Daoy (cell line): ENCODE results near the gene MAML1. TPM values are rescaled to one million over a fixed set of nuclear protein-coding genes. Genes with fewer than 3 reads are reported as not detected.
"Not testable (repeated sequence)": the region's sequence is repeated elsewhere in the genome, so short reads cannot be mapped to it uniquely, and the experiment has no call there.

Source experiments
- DNase-seq: peaks from one replicate; pipeline ENCODE4 v3.0.0-alpha.2; 2015; ENCODE audit warnings: low read depth
- total RNA-seq: library from RNA; depleted of rRNA; stranded (reverse); fragments of >200 nt; shearing (Covaris generic); gene quantifications from 2 replicates; pipeline ENCODE4 v1.2.3, GENCODE V29; 2014

MAML1 gene
- total RNA-seq, 1 experiment from 2014 or later, result 7.9 TPM

DNA sequence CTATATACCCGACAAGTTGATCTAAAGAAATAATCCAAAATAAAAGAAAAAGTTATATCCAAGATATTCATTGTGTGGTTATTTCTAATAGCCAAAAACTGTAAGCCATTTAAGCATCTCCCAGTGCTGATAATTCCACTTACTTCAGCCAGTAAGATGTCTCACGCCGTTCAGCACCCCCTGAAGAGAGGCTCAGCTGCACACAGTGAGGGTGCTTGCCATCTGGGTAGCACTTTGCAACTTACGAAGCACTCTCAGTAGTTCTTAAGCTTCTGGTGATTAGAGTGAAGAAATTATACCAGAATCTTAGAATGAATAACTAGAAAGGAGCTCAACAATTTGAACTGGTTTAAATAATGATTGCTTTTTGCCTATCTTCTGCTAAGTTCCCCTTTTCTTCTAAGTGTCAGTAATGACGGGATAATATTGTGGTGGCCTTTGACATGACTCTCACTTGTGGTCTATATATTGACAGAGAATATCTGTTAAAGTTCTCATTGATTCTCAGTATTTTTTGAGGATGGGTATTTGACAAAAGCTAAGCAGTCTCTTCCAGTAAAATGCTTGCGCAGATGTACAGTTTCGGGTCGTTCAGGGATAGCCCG lies 35.0 kb downstream of the MAML1 start:
- DNase-seq, result no peak

DNA sequence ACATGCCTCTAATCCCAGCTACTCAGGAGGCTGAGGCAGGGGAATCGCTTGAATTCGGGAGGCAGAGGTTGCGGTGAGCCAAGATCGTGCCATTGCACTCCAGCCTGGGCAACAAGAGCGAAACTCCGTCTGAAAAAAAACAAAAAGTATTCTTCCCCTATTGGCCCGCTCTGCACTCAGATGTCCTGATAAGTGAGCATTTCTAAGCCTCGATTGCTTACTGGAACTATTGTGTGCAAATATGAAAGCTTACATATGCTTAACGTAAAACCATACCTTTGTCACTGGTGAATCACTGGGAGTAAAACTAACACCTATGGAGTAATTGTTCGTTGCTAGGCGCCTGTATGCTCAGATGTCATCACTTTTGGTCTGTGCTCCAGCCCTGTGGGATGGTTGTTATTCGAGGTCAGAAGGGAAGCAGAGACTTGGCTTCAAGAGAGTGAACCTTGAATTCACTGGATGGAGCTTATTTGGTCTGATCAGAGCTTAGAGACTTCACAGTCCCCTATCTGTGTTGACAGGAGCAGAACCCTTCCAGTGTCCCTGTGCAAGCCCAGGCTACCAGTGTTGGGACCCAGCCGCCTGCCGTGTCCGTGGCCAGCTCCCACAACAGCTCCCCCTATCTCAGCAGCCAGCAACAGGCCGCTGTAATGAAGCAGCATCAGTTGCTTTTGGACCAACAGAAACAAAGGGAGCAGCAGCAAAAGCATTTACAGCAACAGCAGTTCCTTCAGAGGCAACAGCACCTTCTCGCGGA lies 35.9 kb downstream of the MAML1 start:
- DNase-seq, result no peak

DNA sequence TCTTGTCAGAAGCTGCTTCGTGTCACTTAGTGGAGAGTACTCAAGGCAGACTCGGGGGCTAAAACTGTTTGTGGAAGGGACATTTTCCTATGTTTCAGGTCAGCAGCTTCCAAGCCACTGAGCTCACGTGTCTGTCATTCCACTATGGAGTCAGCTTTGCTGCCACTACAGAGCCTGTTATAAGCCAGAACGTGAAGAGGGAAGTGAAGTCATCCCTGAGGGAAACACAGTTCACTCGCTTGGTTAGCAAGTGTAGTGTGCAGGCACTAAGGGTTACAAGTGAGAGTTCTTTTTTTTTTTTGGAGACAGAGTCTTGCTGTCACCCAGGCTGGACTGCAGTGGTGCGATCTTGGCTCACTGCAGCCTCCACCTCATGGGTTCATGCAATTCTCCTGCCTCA lies 36.6 kb downstream of the MAML1 start:
- DNase-seq, result no peak

DNA sequence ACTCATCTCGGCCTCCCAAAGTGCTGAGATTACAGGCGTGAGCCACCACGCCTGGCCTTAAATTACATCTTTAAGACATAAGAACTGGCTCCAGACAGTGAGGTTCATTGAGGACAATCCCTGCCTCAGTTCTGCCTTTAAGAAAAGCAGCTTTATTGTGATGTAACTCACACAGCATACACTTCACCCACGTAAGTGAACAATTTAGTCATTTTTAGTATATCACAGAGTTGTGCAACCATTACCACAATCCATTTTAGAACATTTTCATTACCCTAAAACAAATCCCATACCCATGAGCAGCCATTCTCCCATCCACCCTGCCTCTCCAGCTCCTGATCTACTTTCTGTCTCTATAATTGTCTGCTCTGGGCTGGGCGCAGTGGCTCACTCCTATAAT lies 37.2 kb downstream of the MAML1 start:
- no peak for DNase-seq

- DNase-seq, result no peak
Observed at GRCh38 chr5:179771311-179771895, 38.8 kb downstream of the MAML1 start.

- DNase-seq, result no peak
Observed at GRCh38 chr5:179772351-179772750, 39.7 kb downstream of the MAML1 start.

DNA sequence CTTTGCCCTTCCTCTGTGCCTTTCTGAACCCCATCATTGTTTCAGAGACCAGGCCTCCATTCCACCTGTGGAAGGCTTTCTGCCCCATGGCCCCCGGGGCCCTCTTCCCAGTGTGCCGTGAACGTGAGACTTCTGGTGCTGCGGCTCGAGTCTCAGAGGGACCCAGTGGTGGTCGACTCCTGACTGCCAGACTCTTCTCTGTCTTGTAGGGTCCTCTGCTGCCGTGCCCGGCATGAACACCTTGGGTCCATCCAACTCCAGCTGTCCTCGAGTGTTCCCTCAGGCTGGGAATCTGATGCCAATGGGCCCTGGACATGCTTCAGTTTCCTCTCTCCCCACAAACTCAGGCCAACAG lies 41.0 kb downstream of the MAML1 start:
- DNase-seq, result no peak

- DNase-seq, result no peak
Observed at GRCh38 chr5:179774442-179774841, 41.8 kb downstream of the MAML1 start.

DNA sequence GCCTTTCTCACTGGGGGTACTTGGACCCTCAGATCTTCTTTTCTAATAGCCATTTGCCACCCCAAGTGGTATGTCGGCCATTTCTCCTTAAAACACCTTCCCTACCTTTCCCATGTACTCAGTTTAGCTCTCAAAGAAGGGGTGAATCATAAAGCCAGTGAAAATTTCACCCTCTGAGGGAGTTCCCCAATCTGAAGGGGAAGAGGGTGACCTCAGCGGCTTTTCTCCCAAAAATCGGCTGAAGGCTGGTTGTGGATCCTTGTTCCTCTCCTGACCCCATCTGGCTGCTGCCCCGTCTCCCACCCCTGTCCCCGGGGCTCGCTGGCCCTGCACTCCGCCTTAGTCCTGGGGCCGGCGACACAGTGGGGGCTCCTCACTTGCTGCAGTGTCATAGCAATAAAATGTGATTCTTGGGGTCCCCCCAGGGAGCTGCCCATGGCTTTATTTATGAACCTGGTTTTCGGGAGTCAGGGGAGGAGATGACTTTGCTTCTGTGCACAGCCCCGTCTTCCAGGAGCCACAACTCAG lies 43.9 kb downstream of the MAML1 start:
- DNase-seq, result no peak

DNA sequence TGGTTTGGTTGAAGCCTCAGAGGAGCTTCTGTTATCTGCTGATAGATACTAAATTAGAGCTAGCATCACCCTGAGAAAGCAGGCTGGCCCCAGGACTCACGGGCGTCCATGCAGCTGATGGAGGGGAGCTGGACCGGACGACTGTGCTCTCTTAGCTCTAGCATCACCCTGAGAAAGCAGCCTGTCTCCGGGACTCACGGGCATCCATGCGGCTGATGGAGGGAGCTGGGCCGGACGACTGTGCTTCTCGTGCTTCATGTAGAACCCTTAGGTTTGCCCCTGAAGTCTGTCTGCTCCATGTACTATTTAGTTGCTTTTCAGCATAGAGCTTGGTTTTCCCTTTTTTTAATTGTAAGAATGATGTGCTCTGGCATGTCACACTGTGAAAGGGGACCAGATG lies 44.8 kb downstream of the MAML1 start:
- DNase-seq, result no peak

DNA sequence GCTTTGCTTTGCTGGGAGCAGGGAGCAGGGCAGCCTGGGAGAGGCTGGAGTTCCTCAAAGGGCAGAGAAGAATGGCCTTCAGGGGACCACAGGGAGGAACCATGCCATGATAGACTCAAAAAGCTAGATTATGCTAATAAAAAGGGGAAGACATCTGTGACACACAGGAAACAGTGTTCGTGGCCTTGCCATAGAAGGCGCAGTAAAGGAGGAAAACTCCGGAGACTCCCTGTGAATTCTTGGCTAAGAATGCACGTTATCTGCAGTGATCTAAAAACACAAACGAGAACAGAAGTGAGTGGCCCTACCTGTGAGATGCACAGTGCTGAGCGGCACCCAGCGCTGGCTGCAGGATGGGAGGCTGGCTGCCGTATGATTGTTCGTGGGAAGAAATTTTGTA lies 45.3 kb downstream of the MAML1 start:
- DNase-seq, result no peak

DNA sequence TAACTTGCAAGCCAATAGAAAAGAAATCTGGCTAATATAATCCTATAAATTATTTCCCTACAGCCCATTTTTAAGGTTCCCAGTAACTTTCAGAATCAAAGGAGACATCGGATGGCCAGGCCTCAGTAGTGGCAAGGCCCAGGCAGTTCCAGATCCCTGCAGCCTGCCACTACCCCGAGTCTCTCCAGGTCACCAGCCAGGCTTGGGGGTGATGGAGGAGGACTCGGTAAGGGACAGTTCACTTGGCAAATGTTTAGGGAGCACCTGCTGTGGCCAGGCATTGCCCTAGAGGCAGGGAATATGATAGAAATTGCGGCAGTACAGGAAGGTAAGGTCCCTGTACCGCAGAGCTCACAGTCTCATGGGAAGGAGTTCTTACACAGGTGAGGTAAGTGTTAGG lies 46.0 kb downstream of the MAML1 start:
- no peak for DNase-seq

GRCh38 chr5:179779826-179780225 lies 47.2 kb downstream of the MAML1 start:
- DNase-seq, result no peak

- no peak for DNase-seq
Observed at GRCh38 chr5:179780362-179780761, 47.7 kb downstream of the MAML1 start.

DNA sequence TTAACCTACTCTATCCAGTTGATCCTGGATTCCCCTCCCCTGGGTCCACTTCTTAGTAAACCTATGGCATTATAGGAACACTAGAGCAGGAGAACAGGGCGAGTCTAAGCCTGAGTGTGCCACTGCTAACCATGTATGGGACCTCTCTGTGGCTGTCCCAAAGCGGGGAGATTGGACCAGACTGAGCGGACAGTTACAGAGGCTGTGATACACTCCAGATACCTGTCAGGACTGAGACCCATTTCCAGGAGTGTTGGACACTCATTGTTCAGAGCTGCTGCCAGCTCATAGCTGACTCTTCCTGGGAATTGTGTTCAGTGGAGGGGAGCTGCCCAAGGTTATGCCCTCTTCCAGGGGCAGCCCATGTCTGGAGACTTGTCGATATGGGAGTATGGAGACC lies 49.2 kb downstream of the MAML1 start:
- no peak for DNase-seq

GRCh38 chr5:179783128-179783527 lies 50.5 kb downstream of the MAML1 start:
- no peak for DNase-seq

DNA sequence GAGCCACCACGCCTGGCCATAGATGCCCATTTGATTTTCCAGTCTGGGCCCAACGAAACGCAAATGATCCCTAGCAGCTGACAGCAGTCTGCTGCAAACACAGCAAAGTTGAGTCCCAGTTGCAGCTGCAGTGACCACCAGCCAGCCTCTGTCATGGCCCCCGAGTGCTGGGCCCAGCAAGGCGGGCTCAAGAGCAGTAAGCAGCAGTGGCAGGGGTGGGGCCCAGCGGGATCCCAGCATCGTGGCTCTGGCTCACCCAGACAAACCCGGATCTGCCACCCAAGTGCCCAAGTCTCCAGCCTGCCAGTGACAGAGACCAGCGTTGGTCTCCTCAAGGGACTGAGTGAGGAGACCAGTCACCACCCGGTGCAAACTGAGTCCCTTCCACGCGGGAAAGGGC lies 54.2 kb downstream of the MAML1 start:
- no peak for DNase-seq

DNA sequence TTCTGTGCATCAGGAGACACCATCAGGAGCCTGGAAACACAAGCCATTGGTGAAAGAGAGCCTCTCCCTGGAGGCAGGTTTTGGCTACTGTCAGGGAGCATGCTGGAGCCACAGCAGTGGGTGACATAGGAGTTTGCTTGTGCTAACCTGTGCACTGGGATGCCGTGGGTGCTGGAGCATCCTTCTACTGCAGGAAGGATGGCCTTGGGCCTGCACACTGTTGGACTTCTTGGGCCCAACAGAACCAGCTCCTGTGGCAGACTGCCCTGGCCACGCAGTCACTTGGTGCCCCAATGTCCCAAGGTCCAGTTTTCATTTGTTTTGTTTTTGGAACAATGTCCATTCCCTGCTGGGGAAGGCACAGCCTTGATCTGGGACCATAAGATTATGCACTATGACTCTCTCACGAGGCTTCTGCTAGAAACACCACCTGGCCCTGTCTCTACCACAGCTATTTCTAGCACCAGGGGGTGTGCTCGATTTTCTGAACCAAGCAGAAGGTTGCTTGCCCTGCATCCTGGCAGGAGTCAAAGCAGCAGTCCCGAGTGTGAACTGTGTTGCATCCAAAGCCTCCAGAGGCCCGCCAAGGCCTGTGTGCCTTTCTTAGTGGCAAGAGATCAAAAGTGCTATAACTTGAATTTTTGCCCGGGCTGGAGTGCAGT lies 55.7 kb downstream of the MAML1 start:
- DNase-seq, result no peak

GRCh38 chr5:179789278-179789677 lies 56.7 kb downstream of the MAML1 start:
- DNase-seq, result not testable (repeated sequence)

GRCh38 chr5:179791881-179792611 lies 59.4 kb downstream of the MAML1 start:
- DNase-seq, result no peak

GRCh38 chr5:179792612-179793467 lies 60.2 kb downstream of the MAML1 start:
- DNase-seq, result no peak
